ENCODE measurements around the gene GPC1.

DNA sequence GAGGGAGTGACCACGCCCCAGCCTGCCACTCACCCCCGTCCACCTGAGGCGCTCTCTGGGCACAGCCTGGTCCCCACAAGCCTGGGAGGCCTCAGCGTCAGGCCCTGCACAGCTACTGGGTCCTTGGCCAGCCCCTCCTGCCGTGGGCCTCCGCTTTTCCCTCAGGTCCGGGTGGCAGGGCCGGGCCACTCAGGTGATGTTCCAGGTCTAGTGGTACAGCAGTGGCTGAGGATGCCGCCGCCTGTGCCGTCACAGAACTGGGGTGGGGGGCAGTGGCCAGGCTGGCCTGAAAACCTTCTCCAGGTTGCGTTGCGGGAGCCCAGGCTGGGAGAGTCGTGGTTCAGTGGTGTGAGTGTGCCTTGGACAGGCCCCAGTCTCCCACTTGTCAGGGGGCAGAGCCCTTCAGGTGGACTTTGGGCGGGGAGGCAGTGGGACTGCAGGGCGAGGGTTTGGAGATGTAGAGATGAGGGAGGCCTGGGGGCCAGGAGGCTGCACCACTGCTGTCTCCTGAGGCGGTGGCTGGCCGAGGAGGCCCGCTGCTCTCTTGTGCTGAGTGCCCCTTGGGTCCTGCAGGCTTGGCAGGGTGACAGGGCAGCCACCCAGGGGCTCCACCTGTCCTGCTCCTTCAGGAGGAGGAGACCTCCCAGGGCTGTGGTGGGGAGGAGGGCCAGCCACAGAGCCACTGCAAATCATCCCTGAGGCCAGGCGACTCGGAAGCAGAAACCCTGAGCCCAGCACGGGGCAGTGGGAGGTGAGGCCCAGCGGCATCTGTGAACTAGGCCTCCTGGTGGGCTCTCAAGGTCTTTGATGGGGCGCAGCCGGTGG is 7.6 kb downstream of the GPC1 start:
- TF ChIP-seq, protein P1, sequence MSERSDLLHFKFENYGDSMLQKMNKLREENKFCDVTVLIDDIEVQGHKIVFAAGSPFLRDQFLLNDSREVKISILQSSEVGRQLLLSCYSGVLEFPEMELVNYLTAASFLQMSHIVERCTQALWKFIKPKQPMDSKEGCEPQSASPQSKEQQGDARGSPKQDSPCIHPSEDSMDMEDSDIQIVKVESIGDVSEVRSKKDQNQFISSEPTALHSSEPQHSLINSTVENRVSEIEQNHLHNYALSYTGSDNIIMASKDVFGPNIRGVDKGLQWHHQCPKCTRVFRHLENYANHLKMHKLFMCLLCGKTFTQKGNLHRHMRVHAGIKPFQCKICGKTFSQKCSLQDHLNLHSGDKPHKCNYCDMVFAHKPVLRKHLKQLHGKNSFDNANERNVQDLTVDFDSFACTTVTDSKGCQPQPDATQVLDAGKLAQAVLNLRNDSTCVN (CRISPR knock-in tag; IDR thresholded peaks at IDR 0.05; ENCODE audit: borderline replicate concordance) = no peak
- no peak for TF ChIP-seq SRSF4 (IDR thresholded peaks at IDR 0.05; ENCODE audit: low read depth, low read length, poor library complexity, severe bottlenecking)
